Pancreas (tissue), 10 donors: Measurements from ENCODE around the gene PPP1R3G. TPM values are rescaled to one million over a fixed set of nuclear protein-coding genes. Genes with fewer than 3 reads are reported as not detected.

Experiments
- ATAC-seq, 4 donors: fragments of 200-7000 bp; cut with Tn5 transposase; one replicate each; pipeline versions ENCODE4 v1.8.0 to v1.9.1; 2020; ENCODE audit warnings: mild to moderate bottlenecking in 4 of 4, moderate library complexity in 4 of 4
- DNase-seq, 6 donors: peaks; one replicate each; pipeline ENCODE4 v3.0.0-alpha.2; 2020
- FAIRE-seq: peaks from 2 replicates; lab custom pipeline; 2012; peaks lifted over from hg19 to GRCh38; lab: Jason Lieb, UNC
- H3K27ac ChIP-seq, 4 donors: fragments of 200-600 bp; sonication (generic); 1 replicate in 3 of 4; 2 replicates in 1 of 4; pipeline versions ENCODE4 v1.5.0 to v1.8.0; 2020
- H3K27me3 ChIP-seq, 4 donors: fragments of 200-600 bp; one replicate each; pipeline ENCODE4 v1.8.0; 2021
- H3K36me3 ChIP-seq, 3 donors: fragments of 200-600 bp; sonication (generic) in 1 of 3; one replicate each; pipeline versions ENCODE4 v1.5.0 to v1.8.0; 2020 to 2021
- H3K4me1 ChIP-seq, 3 donors: fragments of 200-600 bp; one replicate each; pipeline ENCODE4 v1.8.0; 2021
- H3K4me3 ChIP-seq, 4 donors: fragments of 200-600 bp; sonication (generic) in 2 of 4; one replicate each; pipeline versions ENCODE4 v1.5.0 to v1.8.0; 2020 to 2021
- H3K9me3 ChIP-seq, 4 donors: fragments of 200-600 bp; one replicate each; pipeline ENCODE4 v1.8.0; 2021
- CTCF ChIP-seq, 4 donors: fragments of 200-600 bp; sonication (generic) in 3 of 4; IDR thresholded peaks; one replicate each; pipeline versions ENCODE4 v1.5.0 to v1.8.0; 2021; ENCODE audit warnings: antibody characterized with exemption in 4 of 4
- WGBS, 2 donors: extraction: QIAGEN DNeasy Blood & Tissue Kit; methylation state at CpG; one replicate each; pipeline ENCODE4 v1.1.7; 2013; 5-methylcytosine and 5-hydroxymethylcytosine counted together
- intact Hi-C, 3 donors: fragments of 100-400 bp; cut with DNase I; formaldehyde crosslinking; loops; one replicate each; pipeline versions ENCODE4 v1.11.1 to v1.14.2; 2022
- polyA plus RNA-seq, 2 donors: library from polyadenylated mRNA; stranded (reverse); fragments of 200-250 nt; gene quantifications; one replicate each; pipeline ENCODE4 v1.2.3, GENCODE V29; 2013
- total RNA-seq, 6 donors: library from RNA; stranded (reverse); fragmentation: NEBNext Ultra II Directional in 4 of 6; extraction: Animal tissue kit (Norgen Biotek cat#: 25700) in 4 of 6; gene quantifications; one replicate each; pipeline versions ENCODE4 v1.2.1 to v1.2.4, GENCODE V29; 2021 to 2023
- donor health status: healthy with polysubstance abuse.
- donor health status: DM: no; HTN: no; CAD: no; lungs with moderate emphysema.
- donor health status: DM: no; HTN: no; CAD: no.
- donor health status: control.
- donor health status: control.
- donor health status: Bipolar disorder and iron deficiency.
- donor health status: DM: yes; HTN: yes; CAD: no.
- donor health status: DM: no; HTN: no; CAD: no.
- donor health status: DM: no; HTN: no; CAD: no.
- donor health status: DM: yes; HTN: yes; CAD: no.

Gene PPP1R3G
- total and polyA plus RNA-seq, 8 donors = 0.04 to 0.24 (median 0.08) TPM; not detected in 2

GRCh38 chr6:5104667-5105066, 19.5 kb downstream of the PPP1R3G start:
- Histone ChIP-seq H3K4me3 (no peak overlapping the region), H3K4me1 (no peaks in the 10 kb centered on the region), H3K27me3 (no peaks in the 10 kb centered on the region), H3K9me3 (no peaks in the 10 kb centered on the region), H3K27ac (no peak overlapping the region), H3K36me3 (no peaks in the 10 kb centered on the region)
- no peak for ATAC-seq
- intact Hi-C loops = no loop called here
- TF ChIP-seq CTCF (IDR thresholded peaks at IDR 0.05) = no peak
- no peak for DNase-seq
- 82 to 91% methylated on average over 6 of the region's 6 CpGs for WGBS, 2 donors
- no peak for FAIRE-seq

- Histone ChIP-seq H3K36me3 (no peaks in the 10 kb centered on the region), H3K27me3 (no peaks in the 10 kb centered on the region), H3K4me1 (no peaks in the 10 kb centered on the region), H3K4me3 (no peak overlapping the region), H3K27ac (no peak overlapping the region), H3K9me3 (no peaks in the 10 kb centered on the region)
- ATAC-seq (no peak), FAIRE-seq (no peak), DNase-seq (no peak)
- intact Hi-C loops = no loop called here
- 94 to 96% methylated on average over 10 of the region's 10 CpGs for WGBS, 2 donors
- no peak for TF ChIP-seq CTCF (IDR thresholded peaks at IDR 0.05)
Measured at GRCh38 chr6:5105146-5105545, 20.0 kb downstream of the PPP1R3G start.

- 92 to 94% methylated on average over 10 of the region's 10 CpGs for WGBS, 2 donors
- no peak overlapping the region for H3K4me3 ChIP-seq
- H3K36me3 ChIP-seq = no peaks in the 10 kb centered on the region
- DNase-seq = no peak
- FAIRE-seq = no peak
- intact Hi-C loops = no loop called here
- no peaks in the 10 kb centered on the region for H3K9me3 ChIP-seq
- TF ChIP-seq CTCF (IDR thresholded peaks at IDR 0.05) = no peak
- no peaks in the 10 kb centered on the region for H3K27me3 ChIP-seq
- ATAC-seq = no peak
- H3K4me1 ChIP-seq = no peaks in the 10 kb centered on the region
- H3K27ac ChIP-seq = no peak overlapping the region
Measured at GRCh38 chr6:5107341-5107740, 22.2 kb downstream of the PPP1R3G start.

GRCh38 chr6:5108068-5108467, 22.9 kb downstream of the PPP1R3G start:
- ATAC-seq = no peak
- H3K9me3 ChIP-seq = no peaks in the 10 kb centered on the region
- 81 to 86% methylated on average over 9 of the region's 9 CpGs for WGBS, 2 donors
- TF ChIP-seq CTCF (IDR thresholded peaks at IDR 0.05) = no peak
- no peak for FAIRE-seq
- intact Hi-C loops = no loop called here
- no peak for DNase-seq
- H3K4me3 ChIP-seq = no peak overlapping the region
- H3K4me1 ChIP-seq = no peaks in the 10 kb centered on the region
- no peaks in the 10 kb centered on the region for H3K36me3 ChIP-seq
- H3K27me3 ChIP-seq = no peaks in the 10 kb centered on the region
- H3K27ac ChIP-seq = no peak overlapping the region

- H3K9me3 ChIP-seq = no peaks in the 10 kb centered on the region
- no peaks in the 10 kb centered on the region for H3K27me3 ChIP-seq
- no peak for TF ChIP-seq CTCF (IDR thresholded peaks at IDR 0.05)
- no peak for FAIRE-seq
- DNase-seq = no peak
- no peak overlapping the region for H3K4me3 ChIP-seq
- no peaks in the 10 kb centered on the region for H3K4me1 ChIP-seq
- WGBS, 2 donors = 92% methylated on average over 6 of the region's 6 CpGs
- no peaks in the 10 kb centered on the region for H3K36me3 ChIP-seq
- H3K27ac ChIP-seq = no peak overlapping the region
- no peak for ATAC-seq
- intact Hi-C loops = no loop called here
Measured at GRCh38 chr6:5108536-5109150, 23.5 kb downstream of the PPP1R3G start.
